Activated CD4-positive, alpha-beta T cell treated with anti-CD3 and anti-CD28 coated beads for 1 hour (primary cell): ENCODE data around the gene HSF2BP.
"Not testable (repeated sequence)": the region's sequence is repeated elsewhere in the genome, so short reads cannot be mapped to it uniquely, and the experiment has no call there.

ENCODE experiments used
- DNase-seq: peaks from one replicate; pipeline ENCODE4 v3.0.0-alpha.2; 2020

The HSF2BP gene

DNA sequence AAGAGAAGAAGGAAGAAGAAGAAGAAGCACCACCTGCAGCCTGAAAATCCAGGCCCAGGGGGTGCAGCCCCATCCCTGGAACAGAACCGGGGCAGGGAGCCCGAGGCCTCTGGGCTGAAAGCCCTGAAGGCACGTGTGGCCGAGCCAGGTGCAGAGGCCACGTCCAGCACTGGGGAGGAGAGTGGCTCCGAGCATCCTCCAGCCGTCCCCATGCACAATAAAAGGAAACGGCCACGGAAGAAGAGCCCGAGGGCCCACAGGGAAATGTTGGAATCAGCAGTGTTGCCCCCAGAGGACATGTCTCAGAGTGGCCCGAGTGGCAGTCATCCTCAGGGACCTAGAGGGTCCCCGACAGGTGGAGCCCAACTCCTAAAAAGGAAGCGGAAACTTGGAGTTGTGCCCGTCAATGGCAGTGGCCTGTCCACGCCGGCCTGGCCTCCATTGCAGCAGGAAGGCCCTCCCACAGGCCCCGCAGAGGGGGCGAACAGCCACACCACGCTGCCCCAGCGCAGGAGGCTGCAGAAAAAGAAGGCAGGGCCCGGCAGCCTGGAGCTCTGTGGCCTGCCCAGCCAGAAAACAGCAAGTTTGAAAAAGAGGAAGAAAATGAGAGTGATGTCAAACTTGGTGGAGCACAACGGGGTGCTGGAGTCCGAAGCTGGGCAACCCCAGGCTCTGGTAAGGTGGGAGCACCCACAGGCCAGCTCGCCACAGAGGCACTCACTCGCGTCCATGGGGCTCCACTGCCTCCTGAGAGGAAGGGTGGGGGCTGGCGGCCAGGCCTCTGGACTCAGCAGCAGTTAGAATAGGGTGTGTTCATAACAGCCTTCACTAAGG lies 28.5 kb upstream of the HSF2BP start:
- DNase-seq = no peak

DNA sequence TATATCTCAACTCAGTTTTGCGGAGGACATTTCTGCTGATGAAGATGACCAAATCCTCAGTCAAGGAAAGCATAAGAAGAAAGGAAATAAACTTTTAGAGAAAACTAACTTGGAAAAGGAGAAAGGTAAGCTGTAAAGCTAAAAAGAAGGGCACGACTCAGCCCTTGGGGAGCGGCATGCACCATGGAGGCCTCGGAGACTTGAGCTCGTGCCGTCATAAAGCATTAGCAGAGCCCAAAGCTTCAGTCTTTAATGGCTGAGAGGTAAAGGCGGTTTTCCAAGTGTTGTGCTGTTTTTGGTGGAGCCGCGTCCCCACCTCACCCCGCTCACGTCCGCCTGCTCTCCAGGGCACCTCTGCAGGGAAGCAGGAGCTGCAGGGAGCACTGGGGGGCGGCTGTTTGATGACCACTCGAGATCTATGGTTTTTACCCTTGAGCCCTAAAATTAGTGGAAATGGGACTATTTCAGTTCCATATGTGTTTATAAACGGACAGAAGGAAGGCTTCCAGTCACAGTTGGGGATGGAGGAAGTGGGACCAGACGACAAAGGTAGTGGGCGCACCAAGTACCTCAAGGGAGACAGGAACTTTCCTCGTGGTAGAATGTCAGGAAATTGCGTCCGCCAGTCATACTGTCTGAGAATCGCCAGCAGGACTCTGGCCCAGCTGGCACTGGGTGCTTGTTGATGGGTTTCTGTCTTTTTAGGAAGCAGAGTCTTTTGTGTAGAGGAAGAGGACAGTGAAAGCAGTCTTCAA lies 27.7 kb upstream of the HSF2BP start:
- DNase-seq = no peak

- no peak for DNase-seq
Observed at GRCh38 chr21:43684424-43684823, 25.1 kb upstream of the HSF2BP start.

GRCh38 chr21:43681650-43682049 lies 22.4 kb upstream of the HSF2BP start:
- DNase-seq = no peak

DNA sequence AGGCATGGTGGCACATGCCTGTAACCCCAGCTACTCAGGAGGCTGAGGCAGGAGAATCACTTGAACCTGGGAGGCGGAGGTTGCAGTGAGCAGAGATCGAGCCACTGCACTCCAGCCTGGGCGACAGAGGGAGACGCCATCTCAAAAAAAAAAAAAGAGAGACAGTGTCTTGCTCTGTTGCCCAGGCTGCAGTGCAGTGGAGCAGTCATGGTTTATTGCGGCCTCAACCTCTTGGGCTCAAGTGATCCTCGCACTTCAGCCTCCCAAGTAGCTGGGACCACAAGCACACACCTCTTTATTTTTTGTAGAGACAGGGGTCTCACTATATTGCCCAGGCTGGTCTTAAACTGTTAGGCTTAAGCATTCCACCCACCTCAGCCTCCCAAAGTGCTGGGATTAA lies 21.1 kb upstream of the HSF2BP start:
- DNase-seq = not testable (repeated sequence)

- DNase-seq = no peak
Observed at GRCh38 chr21:43679951-43680350, 20.7 kb upstream of the HSF2BP start.

GRCh38 chr21:43676391-43676790 lies 17.1 kb upstream of the HSF2BP start:
- DNase-seq = no peak

GRCh38 chr21:43675871-43676270 lies 16.6 kb upstream of the HSF2BP start:
- no peak for DNase-seq

DNA sequence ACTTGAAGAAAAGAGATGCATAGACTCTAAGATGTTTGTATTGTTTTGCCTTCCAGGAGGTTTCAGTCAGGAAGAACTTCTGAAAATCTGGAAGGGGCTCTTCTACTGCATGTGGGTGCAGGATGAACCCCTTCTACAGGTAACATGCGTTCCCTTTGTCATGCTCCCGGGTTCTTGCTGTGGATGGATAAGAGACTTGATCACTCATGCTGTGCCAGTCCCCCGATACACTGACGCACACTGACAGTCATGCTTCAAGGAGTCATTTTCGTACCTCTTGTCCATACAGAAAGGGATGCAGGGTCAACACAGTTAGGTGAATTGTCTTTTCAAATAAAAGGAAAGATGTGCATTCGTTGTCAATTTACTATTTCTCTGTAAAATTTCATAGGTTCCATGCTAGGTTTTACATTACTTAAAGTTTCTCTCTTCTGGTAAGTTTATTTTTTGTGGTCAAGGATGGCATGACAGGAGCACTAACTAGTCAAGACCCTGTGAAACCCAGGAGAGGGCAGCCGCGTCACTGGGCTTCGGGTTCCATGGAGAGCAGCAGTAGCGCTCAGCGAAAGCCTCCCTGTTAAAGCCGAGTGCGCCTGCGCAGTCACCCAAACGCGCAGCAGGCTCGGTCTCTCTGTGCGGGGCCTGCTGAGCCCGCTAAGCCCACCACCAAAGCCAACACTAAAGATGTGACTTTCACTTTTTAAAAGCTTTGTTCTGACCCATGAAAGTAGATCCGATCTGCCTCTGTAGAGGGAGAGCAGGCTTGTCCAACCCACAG lies 10.7 kb upstream of the HSF2BP start:
- DNase-seq = no peak

GRCh38 chr21:43667191-43667904 lies 8.1 kb upstream of the HSF2BP start:
- DNase-seq = no peak

DNA sequence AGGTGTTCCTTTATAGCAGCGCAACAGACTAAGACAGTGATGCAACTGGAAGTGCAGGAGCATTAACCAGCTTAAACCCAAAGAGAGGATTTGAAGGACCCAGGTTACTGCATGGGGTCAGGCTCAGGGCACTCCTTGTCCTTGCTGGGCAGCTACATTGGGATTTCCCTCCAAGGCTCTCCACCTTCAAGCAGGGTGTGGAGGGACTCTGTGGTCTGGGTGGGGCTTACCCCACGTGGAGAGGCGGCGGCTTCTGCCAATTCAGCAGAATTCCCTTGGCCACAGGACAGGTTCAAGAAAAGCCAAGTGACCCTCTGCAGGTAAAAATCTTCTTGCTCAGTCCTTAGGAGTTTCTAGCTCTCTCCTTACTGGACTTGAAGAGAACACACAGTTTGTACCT lies 6.6 kb upstream of the HSF2BP start:
- no peak for DNase-seq

- DNase-seq = no peak
Observed at GRCh38 chr21:43664358-43664757, 5.1 kb upstream of the HSF2BP start.

- no peak for DNase-seq
Observed at GRCh38 chr21:43663033-43663432, 3.7 kb upstream of the HSF2BP start.

GRCh38 chr21:43662286-43662685 lies 3.0 kb upstream of the HSF2BP start:
- no peak for DNase-seq

DNA sequence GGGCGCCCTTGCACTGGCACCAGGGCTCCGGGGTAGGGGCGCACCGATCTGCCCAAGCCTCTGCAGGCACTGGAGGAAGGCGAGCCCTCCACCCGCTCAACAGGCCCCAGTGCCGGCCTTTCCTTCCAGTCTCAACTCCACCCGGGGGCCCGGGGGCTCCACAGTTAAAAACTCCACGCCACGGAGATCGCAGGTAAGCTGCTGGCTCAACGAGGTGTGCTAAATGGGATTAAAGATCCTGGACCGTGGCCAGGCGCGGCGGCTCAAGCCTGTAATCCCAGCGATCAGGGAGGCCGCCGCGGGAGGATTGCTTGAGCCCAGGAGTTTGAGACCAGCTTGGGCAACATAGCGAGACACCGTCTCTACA lies 536 bp downstream of the HSF2BP start:
- no peak for DNase-seq

DNA sequence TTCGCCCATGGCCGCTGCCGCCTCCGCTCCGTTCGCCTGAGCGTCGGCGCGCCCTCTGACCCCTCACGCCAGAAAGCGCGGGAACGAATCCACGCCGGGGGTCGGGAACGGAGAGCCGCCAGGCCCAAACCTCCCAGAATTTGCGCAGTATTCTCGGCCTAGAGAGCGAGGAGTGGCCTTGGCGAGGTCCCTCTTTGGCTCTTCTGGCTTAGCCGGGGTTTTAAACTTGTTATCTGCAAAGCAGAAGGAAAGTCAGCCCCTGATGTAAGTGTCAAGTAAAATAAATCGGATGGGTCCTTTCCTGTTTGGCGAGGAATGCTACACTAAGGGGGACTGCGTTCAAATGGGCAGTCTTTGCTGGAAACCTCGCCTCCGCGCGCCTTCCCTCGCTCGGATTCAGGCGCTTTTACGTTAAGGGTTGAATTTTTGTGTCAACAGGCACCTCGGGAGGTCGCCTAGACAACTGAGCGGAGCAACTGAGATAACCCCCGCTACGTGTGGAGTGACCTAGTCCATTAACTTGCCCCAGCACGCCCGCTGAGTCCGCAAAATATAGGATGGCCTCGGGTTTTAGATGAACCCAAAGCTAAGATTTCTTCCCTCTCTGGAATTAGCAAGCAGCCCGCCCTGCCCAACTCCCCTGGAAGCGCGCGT lies 1.1 kb downstream of the HSF2BP start:
- DNase-seq = no peak

DNA sequence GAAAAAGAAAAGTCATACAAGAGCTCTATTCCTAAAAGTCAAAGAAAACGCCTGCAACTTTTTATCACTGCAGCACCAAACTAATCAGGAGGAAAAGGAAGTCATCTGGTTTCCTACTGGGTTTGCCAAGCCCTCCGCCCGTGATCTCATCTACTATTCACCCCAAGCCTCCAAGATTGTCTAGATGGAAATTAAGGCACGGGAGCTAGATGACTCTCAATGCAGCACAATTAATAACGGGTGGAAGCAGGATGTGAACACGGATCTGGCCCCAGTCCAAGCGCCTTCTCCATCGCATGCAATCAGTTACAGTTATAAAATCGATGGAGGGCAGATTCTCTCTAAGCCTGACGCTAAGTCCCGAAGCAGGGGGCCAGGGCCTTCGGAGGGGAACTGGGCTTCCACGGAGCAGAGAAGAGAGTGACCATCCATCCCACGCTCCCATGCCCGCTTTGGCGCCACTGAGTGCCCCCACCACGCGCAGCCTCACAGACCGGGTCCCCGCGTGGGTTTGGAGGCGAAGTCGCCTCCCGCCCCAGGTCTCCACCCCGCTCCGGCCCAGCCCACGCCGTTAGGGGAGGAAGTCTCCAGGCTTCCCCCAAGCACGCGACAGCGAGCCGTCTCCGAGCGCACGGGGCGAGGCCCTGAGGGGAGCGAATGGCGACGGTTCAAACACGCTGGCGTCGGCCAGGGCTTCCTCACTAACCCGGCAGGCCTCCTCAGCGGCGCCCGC lies 1.8 kb downstream of the HSF2BP start:
- DNase-seq = no peak

DNA sequence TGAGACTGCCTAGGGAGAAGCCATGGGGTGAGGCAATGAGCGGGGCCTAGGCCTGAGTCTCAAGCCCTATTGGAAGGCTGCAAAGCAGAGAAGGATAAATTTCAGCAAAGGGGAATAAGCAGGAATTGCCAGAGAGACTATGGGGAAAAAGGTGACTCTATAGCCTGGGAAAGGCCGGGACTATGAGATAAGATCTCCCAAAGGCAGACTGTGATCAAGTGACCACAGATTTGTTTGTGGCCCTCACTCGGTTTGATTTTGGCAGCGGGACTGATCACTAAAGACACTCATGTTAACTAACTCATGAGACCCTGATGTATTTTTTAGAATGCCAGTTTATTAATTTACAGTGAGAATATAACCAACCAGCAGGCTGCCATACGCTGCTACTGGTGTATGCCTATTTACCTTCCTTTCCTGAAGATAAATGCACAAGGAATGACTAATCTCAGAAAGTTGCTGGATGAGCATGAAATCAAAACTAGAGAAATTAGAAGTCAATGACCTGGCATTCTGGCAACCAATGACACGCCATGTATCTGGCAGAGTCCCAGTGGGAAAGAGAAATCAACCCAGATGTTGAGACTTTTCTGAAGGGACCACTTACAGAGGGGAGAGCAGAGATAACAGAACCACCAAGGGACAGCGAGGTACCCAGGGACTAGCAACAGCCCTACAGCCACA lies 4.3 kb downstream of the HSF2BP start:
- DNase-seq = no peak

GRCh38 chr21:43653626-43654025 lies 5.7 kb downstream of the HSF2BP start:
- DNase-seq = no peak

GRCh38 chr21:43652616-43653015 lies 6.7 kb downstream of the HSF2BP start:
- no peak for DNase-seq

DNA sequence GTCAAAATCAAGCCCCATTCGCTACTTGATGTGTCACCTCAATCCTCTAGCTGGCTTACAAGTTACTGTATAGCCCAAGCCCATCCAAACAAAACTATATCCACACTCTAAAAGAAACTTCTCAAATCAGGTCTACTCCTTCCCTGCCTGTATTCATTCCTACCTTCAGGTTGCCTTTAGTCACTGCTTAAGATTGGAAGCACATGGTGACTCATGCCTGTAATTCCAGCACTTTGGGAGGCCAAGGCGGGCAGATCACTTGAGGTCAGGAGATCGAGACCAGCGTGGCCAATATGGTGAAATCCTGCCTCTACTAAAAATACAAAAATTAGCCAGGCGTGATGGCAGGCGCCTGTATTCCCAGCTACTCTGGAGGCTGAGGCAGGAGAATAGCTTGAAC lies 7.4 kb downstream of the HSF2BP start:
- DNase-seq = not testable (repeated sequence)
